CD14-positive monocyte (primary cell): ENCODE results near the gene DENND2D. TPM values are rescaled to one million over a fixed set of nuclear protein-coding genes. Genes with fewer than 3 reads are reported as not detected.
"Not testable (repeated sequence)": the region's sequence is repeated elsewhere in the genome, so short reads cannot be mapped to it uniquely, and the experiment has no call there.

Experiments used
- DNase-seq, 3 donors: peaks; one replicate each; pipeline ENCODE4 v3.0.0-alpha.2; 2011 to 2022
- H2AFZ ChIP-seq: 2 replicates; pipeline ENCODE4 v1.6.0; 2012; ENCODE audit warnings: mild to moderate bottlenecking, low read depth, low read length, inconsistent platforms; ENCODE audit not compliant: insufficient read depth, poor library complexity, severe bottlenecking
- H3K27ac ChIP-seq, 2 donors: 1 replicate in 1 of 2; 2 replicates in 1 of 2; pipeline ENCODE4 v1.5.1; 2012 to 2013; ENCODE audit warnings: low read length in 2 of 2, control low read depth in 1 of 2, inconsistent platforms in 1 of 2, low read depth in 1 of 2, mild to moderate bottlenecking in 1 of 2
- H3K27me3 ChIP-seq, 2 donors: one replicate each; pipeline versions ENCODE4 v1.6.0 to v1.6.1; 2011 to 2013; ENCODE audit warnings: low read length in 2 of 2; ENCODE audit not compliant: control insufficient read depth in 2 of 2, insufficient read depth in 2 of 2
- H3K36me3 ChIP-seq, 2 donors: replicated peaks in 1 of 2; 1 replicate in 1 of 2; 2 replicates in 1 of 2; pipeline versions ENCODE4 v1.5.1 to v1.6.1; 2012 to 2013; ENCODE audit warnings: low read length in 2 of 2, control low read depth in 1 of 2, inconsistent platforms in 1 of 2, mild to moderate bottlenecking in 1 of 2; ENCODE audit not compliant: insufficient read depth in 2 of 2, control insufficient read depth in 1 of 2
- H3K4me1 ChIP-seq, 2 donors: 1 replicate in 1 of 2; 2 replicates in 1 of 2; pipeline versions ENCODE4 v1.5.1 to v1.6.1; 2012 to 2013; ENCODE audit warnings: low read length in 2 of 2, control low read depth in 1 of 2, inconsistent platforms in 1 of 2, mild to moderate bottlenecking in 1 of 2, moderate library complexity in 1 of 2; ENCODE audit not compliant: insufficient read depth in 2 of 2, control insufficient read depth in 1 of 2
- H3K4me2 ChIP-seq: replicated peaks from 2 replicates; pipeline ENCODE3; 2012; ENCODE audit warnings: low read length, moderate library complexity, mild to moderate bottlenecking; ENCODE audit not compliant: poor library complexity, severe bottlenecking; ENCODE audit errors: extremely low read depth
- H3K4me3 ChIP-seq, 3 experiments: fragments of 200-600 bp in 1 of 3; sonication (generic) in 1 of 3; replicated peaks in 1 of 3; 1 replicate in 2 of 3; 2 replicates in 1 of 3; pipeline ENCODE4 v1.5.1; 2011 to 2013; ENCODE audit warnings: low read length in 3 of 3, mild to moderate bottlenecking in 3 of 3, control low read depth in 2 of 3, low read depth in 2 of 3, inconsistent platforms in 1 of 3, moderate library complexity in 1 of 3
- H3K79me2 ChIP-seq: 2 replicates; pipeline ENCODE4 v1.6.0; 2012; ENCODE audit warnings: mild to moderate bottlenecking, control low read depth, inconsistent platforms, low read length, moderate library complexity; ENCODE audit not compliant: insufficient read depth
- H3K9ac ChIP-seq: 2 replicates; pipeline ENCODE4 v1.6.0; 2017; ENCODE audit warnings: low read length, mild to moderate bottlenecking; ENCODE audit not compliant: insufficient read depth, poor library complexity, severe bottlenecking
- H3K9me3 ChIP-seq, 2 donors: replicated peaks in 1 of 2; 1 replicate in 1 of 2; 2 replicates in 1 of 2; pipeline versions ENCODE4 v1.5.1 to v1.6.1; 2012 to 2013; ENCODE audit warnings: low read length in 2 of 2, control low read depth in 1 of 2; ENCODE audit not compliant: control insufficient read depth in 1 of 2, insufficient read depth in 1 of 2
- H4K20me1 ChIP-seq: 2 replicates; pipeline ENCODE4 v1.6.0; 2012; ENCODE audit warnings: mild to moderate bottlenecking, low read length, control low read depth, moderate library complexity; ENCODE audit not compliant: insufficient read depth
- H3K27ac Mint-ChIP-seq, 7 donors: one replicate each; pipeline ENCODE4 v1.8.0; 2020; ENCODE audit warnings: mild to moderate bottlenecking in 7 of 7, mixed read lengths in 7 of 7, moderate library complexity in 6 of 7, inconsistent platforms in 2 of 7
- H3K27me3 Mint-ChIP-seq, 3 donors: one replicate each; pipeline ENCODE4 v1.8.0; 2021 to 2022; ENCODE audit warnings: low read depth in 3 of 3, mild to moderate bottlenecking in 3 of 3, mixed read lengths in 3 of 3, moderate library complexity in 3 of 3, inconsistent platforms in 1 of 3
- H3K36me3 Mint-ChIP-seq, 2 donors: one replicate each; pipeline ENCODE4 v1.8.0; 2020; ENCODE audit warnings: mixed read lengths in 2 of 2, inconsistent platforms in 1 of 2, mild to moderate bottlenecking in 1 of 2
- H3K4me1 Mint-ChIP-seq: one replicate; pipeline ENCODE4 v1.8.0; 2020; ENCODE audit warnings: mild to moderate bottlenecking, mixed read lengths
- H3K4me3 Mint-ChIP-seq, 2 donors: one replicate each; pipeline ENCODE4 v1.8.0; 2020; ENCODE audit warnings: mild to moderate bottlenecking in 2 of 2, mixed read lengths in 2 of 2, moderate library complexity in 1 of 2
- H3K9me3 Mint-ChIP-seq, 7 donors: one replicate each; pipeline ENCODE4 v1.8.0; 2020 to 2022; ENCODE audit warnings: mixed read lengths in 7 of 7, mild to moderate bottlenecking in 6 of 7, moderate library complexity in 6 of 7, inconsistent platforms in 2 of 7
- CTCF ChIP-seq: fragments of 200-600 bp; IDR thresholded peaks from one replicate; pipeline ENCODE4 v1.8.0; 2022; ENCODE audit warnings: antibody characterized with exemption, mild to moderate bottlenecking
- WGBS: methylation state at CpG from one replicate; pipeline ENCODE4 v1.1.5; 2013; ENCODE audit warnings: missing lambda C conversion rate; ENCODE audit not compliant: insufficient coverage; 5-methylcytosine and 5-hydroxymethylcytosine counted together
- intact Hi-C, 2 donors: fragments of 100-400 bp; cut with micrococcal nuclease; formaldehyde crosslinking; loops; one replicate each; pipeline versions ENCODE4 v1.15.0 to v1.15.1; 2023
- polyA plus RNA-seq, 3 donors: library from polyadenylated mRNA; depleted of rRNA in 1 of 3; unstranded in 2 of 3; stranded (reverse) in 1 of 3; fragments of 300-500 nt in 2 of 3; fragments of >200 nt in 1 of 3; fragmentation: Illumina TruSeq in 2 of 3; gene quantifications; 1 replicate in 2 of 3; 2 replicates in 1 of 3; pipeline ENCODE4 v1.2.3, GENCODE V29; 2012 to 2021

Gene DENND2D
- polyA plus RNA-seq, 3 donors = 19.1 to 24.0 (median 22.4) TPM

- Histone ChIP-seq H3K36me3 (no peaks in the 10 kb centered on the region), H3K4me3 (peak overlapping the region in 1 of 3 experiments; percentile 52), H3K9ac (no peak overlapping the region), H3K9me3 (no peaks in the 10 kb centered on the region), H3K4me1 (peaks cover 88 to 97% of the 10 kb centered on the region in 2 donors), H3K4me2 (peak overlapping the region; percentile 56), H2AFZ (no peak overlapping the region), H4K20me1 (no peaks in the 10 kb centered on the region), H3K27me3 (no peaks in the 10 kb centered on the region), H3K79me2 (no peaks in the 10 kb centered on the region), H3K27ac (peak overlapping the region in 1 of 2 donors; percentile 82)
- H3K9me3 Mint-ChIP-seq = no peaks in the 10 kb centered on the region
- H3K4me1 Mint-ChIP-seq = peaks cover 90% of the 10 kb centered on the region
- intact Hi-C loops = no loop called here
- H3K36me3 Mint-ChIP-seq = no peaks in the 10 kb centered on the region
- H3K27me3 Mint-ChIP-seq = peaks cover 0 to 5% (median 0%) of the 10 kb centered on the region in 3 donors
- H3K27ac Mint-ChIP-seq = peak overlapping the region; percentile 56 to 93 (median 89)
- peak overlapping the region in 1 of 2 donors; percentile 68 for H3K4me3 Mint-ChIP-seq
- TF ChIP-seq CTCF = no peak
- no peak for DNase-seq
- WGBS = 0% methylated on average over 3 of the region's 5 CpGs
Measured at GRCh38 chr1:111216751-111217150, 16.3 kb upstream of the DENND2D start.

DNA sequence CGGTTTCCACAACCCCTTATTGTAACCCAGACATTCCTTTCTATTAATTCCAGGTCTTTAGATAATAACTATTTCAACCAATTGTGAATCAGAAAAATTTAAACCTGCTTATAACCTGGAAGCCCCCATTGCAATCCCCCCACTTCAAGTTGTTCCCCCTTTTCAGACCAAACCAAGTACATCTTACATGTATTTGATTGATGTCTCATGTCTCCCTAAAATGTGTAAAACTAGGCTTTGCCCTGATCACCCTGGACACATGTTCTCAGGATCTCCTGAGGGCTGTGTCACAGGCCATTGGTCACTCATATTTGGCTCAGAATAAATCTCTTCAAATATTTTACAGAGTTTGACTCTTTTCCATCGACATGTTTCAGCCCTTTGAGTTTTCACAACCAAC is 14.8 kb upstream of the DENND2D start:
- H3K9me3 Mint-ChIP-seq, H2AFZ ChIP-seq, H3K79me2 ChIP-seq, H3K36me3 Mint-ChIP-seq, H4K20me1 ChIP-seq, H3K36me3 ChIP-seq, H3K27me3 Mint-ChIP-seq, H3K9me3 ChIP-seq, H3K27me3 ChIP-seq, intact Hi-C loops, H3K4me3 Mint-ChIP-seq, H3K9ac ChIP-seq, DNase-seq: not testable (repeated sequence)
- H3K4me2 ChIP-seq = peak overlapping the region; percentile 56
- peak overlapping the region in 1 of 3 experiments; percentile 52 for H3K4me3 ChIP-seq
- H3K4me1 ChIP-seq = peaks cover 74 to 83% of the 10 kb centered on the region in 2 donors
- peak overlapping the region; percentile 73 to 82 for H3K27ac ChIP-seq
- H3K27ac Mint-ChIP-seq = peak overlapping the region; percentile 74 to 93 (median 89)
- WGBS = no CpG with 5 or more reads among the region's 2 CpGs
- peaks cover 75% of the 10 kb centered on the region for H3K4me1 Mint-ChIP-seq
